Mammary epithelial cell (primary cell): ENCODE data around the gene PDGFC.

Experiments used
- EZH2 ChIP-seq: IDR thresholded peaks from 2 replicates; pipeline ENCODE4 v1.6.1; 2012; ENCODE audit warnings: low read length, inconsistent platforms, borderline replicate concordance
- TF ChIP-seq, protein P1 (sequence below), 2 donors: IDR thresholded peaks in 1 of 2; conservative IDR thresholded peaks in 1 of 2; 2 replicates each; pipeline ENCODE4 v1.5.1; 2011 to 2012; ENCODE audit warnings: inconsistent platforms in 2 of 2, low read length in 2 of 2, mild to moderate bottlenecking in 2 of 2, control low read depth in 1 of 2, low read depth in 1 of 2; ENCODE audit not compliant: insufficient read depth in 1 of 2; ENCODE audit errors: extremely low read depth in 1 of 2

DNA sequence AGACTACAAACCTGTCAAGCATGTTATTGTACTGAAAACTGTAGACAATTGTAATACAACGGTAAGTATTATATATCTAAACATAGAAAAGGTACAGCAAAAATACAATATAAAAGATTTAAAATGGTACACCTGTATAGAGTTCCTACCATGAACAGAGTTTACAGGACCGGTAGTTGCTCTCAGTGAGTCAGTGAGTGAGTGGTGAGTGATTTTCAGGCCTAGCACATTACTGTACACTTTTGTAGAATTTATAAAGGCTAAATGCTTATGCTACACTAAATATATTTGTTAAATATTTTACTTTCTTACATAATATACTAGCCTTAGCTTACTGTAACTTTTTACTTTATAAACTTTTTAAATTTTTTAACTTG, 37.4 kb downstream of the PDGFC start:
- TF ChIP-seq, protein P1, sequence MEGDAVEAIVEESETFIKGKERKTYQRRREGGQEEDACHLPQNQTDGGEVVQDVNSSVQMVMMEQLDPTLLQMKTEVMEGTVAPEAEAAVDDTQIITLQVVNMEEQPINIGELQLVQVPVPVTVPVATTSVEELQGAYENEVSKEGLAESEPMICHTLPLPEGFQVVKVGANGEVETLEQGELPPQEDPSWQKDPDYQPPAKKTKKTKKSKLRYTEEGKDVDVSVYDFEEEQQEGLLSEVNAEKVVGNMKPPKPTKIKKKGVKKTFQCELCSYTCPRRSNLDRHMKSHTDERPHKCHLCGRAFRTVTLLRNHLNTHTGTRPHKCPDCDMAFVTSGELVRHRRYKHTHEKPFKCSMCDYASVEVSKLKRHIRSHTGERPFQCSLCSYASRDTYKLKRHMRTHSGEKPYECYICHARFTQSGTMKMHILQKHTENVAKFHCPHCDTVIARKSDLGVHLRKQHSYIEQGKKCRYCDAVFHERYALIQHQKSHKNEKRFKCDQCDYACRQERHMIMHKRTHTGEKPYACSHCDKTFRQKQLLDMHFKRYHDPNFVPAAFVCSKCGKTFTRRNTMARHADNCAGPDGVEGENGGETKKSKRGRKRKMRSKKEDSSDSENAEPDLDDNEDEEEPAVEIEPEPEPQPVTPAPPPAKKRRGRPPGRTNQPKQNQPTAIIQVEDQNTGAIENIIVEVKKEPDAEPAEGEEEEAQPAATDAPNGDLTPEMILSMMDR (conservative IDR thresholded peaks at IDR 0.05 in 1 of 2, IDR thresholded peaks at IDR 0.05 in 1 of 2; ENCODE audit: extremely low read depth in 1 of 2, insufficient read depth in 1 of 2, low read depth in 1 of 2, low read length in 2 of 2) = no peak
- no peak for TF ChIP-seq EZH2
